ENCODE data around the gene NARF.
"Not testable (repeated sequence)": the region's sequence is repeated elsewhere in the genome, so short reads cannot be mapped to it uniquely, and the experiment has no call there.

NARF gene

DNA sequence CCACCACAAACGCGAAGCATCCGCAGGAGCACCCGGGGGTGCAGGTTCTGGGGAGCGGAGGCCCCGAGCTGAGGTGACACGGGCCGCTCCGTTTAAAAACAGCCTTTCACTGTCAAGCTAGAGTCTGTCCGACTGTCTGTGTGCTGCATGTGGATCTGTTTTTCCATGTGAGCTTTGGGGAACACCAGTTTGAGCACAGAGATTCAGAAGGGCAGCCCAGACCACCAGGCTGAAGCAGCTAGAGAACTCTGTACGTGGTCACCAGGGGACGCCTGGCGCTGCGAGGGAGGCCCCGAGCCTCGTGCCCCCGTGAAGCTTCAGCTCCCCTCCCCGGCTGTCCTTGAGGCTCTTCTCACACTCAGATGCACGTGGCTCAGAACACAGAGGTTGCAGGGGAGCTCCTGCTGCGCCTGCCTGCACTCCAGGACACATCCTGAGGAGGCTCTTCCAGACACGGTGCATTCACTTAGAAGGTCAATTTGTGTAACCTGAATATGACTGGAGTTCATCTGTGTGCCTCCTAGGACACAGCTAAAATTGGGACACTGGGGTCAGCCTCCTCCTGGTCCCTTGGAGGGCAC lies 45.3 kb downstream of the NARF start:
- DNase-seq: no peak

GRCh38 chr17:82505296-82505695 lies 46.8 kb downstream of the NARF start:
- no peak for DNase-seq

DNA sequence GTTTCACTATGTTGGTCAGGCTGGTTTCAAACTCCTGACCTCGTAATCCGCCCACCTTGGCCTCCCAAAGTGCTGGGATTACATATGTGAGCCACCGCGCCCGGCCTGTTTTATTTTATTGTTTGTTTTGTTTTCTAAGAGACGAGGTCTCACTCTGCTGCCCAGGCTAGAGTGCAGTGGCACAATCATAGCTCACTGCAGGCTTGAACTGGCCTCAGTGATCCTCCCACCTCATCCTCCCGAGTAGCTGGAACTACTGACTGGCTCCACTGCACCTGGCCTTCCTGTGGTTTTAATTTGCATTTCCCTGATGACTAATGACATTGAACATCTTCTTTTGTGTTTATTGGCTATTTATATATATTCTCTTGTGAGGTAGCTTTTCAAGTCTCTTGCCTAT lies 47.9 kb downstream of the NARF start:
- DNase-seq: peak; percentile 76 to 86

- no peak for DNase-seq
Observed at GRCh38 chr17:82507631-82508175, 49.2 kb downstream of the NARF start.

- not testable (repeated sequence) for DNase-seq
Observed at GRCh38 chr17:82511642-82512041, 53.1 kb downstream of the NARF start.

- not testable (repeated sequence) for DNase-seq
Observed at GRCh38 chr17:82513864-82514263, 55.3 kb downstream of the NARF start.

DNA sequence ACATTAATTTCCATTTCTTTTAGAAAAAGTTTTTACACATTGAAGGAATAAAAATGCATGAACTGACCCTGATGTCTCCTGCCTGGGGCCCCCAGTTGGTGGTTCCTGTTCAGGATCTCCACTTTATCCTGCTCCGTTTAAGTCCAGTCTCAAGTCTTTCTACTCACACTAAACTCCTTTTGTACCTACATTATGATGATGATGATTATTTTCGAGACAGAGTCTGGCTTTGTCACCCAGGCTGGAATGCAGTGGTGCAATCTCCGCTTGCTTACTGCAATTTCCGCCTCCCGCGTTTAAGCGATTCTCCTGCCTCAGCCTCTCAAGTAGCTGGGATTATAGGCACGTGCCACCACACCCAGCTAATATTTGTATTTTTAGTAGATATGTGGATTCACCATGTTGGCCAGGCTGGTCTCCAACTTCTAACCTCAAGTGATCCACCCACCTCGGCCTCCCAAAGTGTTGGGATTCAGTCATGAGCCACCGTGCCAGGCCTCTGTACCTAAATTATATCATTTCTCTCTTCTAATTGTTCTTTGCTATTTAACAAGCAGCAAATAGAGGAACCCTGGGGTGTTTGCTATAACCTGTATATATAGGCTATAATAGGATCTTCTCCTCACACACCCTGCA lies 58.8 kb downstream of the NARF start:
- no peak for DNase-seq

GRCh38 chr17:82518826-82519810 lies 60.6 kb downstream of the NARF start, which contains the start of gene FOXK2:
FOXK2 (plus strand) TSS chr17:82519732; CDS start chr17:82519889, 157 bp downstream.
- peak; percentile 67 to 97 for DNase-seq

DNA sequence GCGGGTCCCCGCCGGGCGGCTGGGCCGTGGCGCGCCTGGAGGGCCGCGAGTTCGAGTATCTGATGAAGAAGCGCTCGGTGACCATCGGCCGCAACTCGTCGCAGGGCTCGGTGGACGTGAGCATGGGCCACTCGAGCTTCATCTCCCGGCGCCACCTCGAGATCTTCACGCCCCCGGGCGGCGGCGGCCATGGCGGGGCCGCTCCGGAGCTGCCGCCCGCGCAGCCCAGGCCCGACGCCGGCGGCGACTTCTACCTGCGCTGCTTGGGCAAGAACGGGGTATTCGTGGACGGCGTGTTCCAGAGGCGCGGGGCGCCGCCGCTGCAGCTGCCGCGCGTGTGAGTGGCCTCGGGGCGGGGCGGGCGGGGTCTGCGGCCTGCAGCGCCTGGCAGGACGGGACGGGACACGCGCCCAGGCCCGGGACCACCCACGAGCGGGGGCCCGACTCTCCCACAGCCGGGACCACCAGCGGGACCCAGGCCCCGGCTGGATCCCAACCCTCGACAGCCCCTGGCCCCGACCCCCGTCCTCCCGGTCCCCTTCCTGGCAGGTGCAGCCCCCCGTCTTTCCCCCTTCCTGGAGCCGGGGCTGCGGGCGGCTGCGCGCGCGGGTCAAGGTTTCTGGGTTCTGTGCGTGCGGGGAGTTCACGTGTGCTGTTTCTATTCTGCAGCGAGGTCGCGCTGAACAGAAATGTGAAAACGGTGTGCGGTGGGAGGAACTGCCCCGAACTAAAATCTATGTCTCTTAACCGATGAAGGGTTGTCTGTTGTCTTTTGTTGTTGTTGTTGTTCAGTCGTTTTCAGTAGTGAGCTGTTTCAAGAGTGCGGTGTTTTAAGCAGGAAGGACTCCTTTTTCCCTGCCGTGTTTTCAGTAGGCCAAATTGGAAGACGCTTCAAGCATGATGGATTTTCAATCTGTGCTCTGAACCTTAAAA lies 61.7 kb downstream of the NARF start:
- DNase-seq: peak in 1 of 2 experiments; percentile 44

- no peak for DNase-seq
Observed at GRCh38 chr17:82524540-82524939, 66.0 kb downstream of the NARF start.

DNA sequence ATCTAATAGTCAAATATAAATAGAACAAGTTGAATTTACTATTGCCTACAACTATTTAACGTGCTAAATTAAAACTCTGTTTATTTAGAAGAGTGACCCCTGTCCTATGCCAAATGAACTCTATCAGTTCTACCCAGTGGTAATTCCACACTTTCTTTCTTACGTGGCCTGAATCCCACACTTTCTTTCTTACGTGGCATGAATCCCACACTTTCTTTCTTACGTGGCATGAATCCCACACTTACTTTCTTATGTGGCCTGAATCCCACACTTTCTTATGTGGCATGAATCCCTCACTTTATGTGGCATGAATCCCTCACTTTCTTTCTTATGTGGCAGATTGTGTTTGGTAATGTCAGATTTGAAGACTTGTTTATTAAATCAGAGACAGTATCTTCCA lies 67.2 kb downstream of the NARF start:
- no peak for DNase-seq

DNA sequence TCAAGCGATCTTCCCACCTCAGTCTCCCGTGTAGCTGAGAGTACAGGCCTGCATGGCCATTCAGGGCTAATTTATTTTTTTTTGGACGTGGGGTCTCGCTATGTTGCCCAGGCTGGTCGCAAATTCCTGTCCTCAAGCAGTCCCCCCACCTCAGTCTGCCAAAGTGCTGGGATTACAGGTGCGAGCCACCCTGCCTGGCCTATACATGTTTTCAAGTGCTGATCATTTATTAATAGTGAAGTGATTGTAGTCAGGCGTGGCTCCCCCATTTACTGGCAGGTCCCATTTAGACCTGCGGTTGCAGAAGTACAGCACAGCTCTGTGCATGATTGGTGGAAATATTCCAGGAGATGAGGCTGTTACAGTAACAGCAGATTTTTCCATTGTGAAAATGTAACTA lies 69.4 kb downstream of the NARF start:
- no peak for DNase-seq

DNA sequence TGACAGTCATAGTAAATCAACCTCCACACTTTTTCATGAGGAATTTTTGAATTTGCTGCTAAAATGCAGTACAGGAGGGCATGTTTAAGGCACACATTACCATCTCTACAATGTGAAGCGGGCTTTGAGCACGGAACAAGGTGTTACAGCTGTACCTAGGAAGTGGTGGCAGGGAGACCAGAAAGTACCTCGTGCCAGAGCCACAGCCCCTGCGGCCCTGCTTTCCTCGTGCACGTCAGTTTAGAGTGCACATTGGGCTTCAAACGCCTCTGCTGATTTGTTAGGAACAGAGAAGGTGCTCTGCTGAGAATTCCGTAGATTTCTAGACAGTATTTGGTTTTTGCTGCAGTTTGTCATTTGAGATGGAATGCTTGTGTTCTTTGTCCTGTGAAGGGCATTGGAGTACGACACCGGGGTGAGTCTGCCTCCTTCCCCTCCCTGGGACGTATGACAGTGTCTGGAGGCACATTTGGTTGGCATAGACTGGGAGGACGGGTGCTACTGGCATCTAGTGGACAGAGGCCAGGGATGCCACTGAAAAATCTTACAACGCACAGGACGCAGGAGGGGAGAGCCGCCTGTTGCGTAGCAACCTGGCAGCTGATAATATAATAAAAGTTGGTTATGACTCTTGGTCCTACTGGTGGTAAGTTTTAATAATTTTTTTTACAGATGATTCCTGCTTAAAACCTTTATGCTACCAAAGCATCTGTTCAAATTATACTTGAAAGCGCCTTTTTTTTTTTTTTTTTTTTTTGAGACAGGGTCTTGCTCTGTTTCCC lies 70.1 kb downstream of the NARF start:
- peak; percentile 86 to 89 for DNase-seq

GRCh38 chr17:82529914-82530300 lies 71.4 kb downstream of the NARF start:
- DNase-seq: no peak

- no peak for DNase-seq
Observed at GRCh38 chr17:82531431-82531881, 72.9 kb downstream of the NARF start.

DNA sequence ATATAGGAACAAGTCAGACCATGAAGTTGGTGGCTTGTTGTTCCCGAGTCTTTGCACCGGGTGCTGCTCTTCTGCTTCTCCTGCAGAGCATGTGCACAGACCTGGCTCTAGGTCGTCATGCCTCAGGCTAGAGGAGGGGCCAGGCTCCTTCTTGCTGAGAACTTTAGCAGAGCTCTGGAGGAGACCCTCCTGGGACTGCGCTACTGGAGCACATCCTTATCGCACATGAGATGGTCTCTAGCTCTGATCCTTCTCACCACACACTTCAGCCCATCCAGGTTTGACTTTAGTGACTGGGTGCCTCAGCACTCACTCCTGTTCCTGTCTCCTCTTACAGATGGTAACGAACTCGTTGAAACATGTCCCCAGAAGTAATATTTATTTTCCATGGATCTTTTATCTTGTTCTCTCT lies 75.9 kb downstream of the NARF start:
- no peak for DNase-seq

- DNase-seq: no peak
Observed at GRCh38 chr17:82536512-82537201, 78.1 kb downstream of the NARF start.

GRCh38 chr17:82537228-82537627 lies 78.7 kb downstream of the NARF start:
- not testable (repeated sequence) for DNase-seq

GRCh38 chr17:82539076-82539475 lies 80.5 kb downstream of the NARF start:
- DNase-seq: not testable (repeated sequence)
